ENCODE measurements around the gene PNPO.

DNA sequence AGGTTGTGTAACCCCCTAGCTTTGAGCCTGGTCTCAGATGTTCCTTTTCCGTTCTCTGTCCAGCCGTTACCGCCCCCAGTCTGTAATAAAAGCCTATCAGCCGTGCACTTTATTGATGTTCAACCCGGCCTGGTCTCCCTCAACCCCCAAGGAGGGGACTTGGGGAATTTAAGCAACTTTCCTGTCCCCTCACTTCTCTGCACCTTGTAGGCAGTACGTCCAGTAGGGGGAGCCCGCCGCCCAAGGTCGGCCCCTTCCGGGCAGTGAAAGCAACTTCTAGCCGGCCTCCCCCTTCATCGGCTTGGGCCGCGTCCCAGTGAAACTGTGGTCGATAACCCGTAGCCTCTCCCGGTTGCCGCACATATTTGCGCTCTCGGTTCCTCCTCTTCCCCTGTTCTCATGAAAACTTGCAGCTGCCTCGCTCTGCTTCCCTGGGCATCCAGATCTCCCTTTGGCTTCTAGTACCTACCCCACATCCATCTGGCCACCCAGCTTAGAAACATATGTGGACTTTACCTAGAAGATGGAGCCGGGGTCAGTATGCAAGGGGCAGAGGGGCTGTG lies 7.9 kb downstream of the PNPO start:
- no peak for TF ChIP-seq EZH2phosphoT487 (IDR thresholded peaks at IDR 0.05)
- TF ChIP-seq, protein P1, sequence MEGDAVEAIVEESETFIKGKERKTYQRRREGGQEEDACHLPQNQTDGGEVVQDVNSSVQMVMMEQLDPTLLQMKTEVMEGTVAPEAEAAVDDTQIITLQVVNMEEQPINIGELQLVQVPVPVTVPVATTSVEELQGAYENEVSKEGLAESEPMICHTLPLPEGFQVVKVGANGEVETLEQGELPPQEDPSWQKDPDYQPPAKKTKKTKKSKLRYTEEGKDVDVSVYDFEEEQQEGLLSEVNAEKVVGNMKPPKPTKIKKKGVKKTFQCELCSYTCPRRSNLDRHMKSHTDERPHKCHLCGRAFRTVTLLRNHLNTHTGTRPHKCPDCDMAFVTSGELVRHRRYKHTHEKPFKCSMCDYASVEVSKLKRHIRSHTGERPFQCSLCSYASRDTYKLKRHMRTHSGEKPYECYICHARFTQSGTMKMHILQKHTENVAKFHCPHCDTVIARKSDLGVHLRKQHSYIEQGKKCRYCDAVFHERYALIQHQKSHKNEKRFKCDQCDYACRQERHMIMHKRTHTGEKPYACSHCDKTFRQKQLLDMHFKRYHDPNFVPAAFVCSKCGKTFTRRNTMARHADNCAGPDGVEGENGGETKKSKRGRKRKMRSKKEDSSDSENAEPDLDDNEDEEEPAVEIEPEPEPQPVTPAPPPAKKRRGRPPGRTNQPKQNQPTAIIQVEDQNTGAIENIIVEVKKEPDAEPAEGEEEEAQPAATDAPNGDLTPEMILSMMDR (IDR thresholded peaks at IDR 0.05): peak; percentile 95
